Measurements from ENCODE around the gene CD69.

DNA sequence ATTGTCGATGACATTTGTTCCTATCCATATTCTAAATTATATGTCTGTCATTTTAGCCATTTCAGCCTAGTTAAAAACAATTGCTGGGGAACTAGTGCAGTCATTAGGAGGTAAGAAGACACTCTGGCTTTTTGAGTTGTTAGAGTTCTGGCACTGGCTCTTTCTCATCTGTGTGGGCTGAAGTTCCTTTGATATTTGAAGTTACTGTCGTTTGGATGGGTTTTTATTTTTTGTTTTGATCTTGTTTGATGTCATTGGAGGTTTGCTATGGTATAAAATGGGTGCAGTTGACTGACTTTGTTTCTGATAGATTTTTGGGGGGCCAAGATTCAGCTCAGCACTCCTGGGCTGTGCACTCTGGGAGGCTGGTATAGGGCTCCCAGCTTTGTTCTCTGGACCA, 20.7 kb upstream of the CD69 start:
- TF ChIP-seq, protein P1, sequence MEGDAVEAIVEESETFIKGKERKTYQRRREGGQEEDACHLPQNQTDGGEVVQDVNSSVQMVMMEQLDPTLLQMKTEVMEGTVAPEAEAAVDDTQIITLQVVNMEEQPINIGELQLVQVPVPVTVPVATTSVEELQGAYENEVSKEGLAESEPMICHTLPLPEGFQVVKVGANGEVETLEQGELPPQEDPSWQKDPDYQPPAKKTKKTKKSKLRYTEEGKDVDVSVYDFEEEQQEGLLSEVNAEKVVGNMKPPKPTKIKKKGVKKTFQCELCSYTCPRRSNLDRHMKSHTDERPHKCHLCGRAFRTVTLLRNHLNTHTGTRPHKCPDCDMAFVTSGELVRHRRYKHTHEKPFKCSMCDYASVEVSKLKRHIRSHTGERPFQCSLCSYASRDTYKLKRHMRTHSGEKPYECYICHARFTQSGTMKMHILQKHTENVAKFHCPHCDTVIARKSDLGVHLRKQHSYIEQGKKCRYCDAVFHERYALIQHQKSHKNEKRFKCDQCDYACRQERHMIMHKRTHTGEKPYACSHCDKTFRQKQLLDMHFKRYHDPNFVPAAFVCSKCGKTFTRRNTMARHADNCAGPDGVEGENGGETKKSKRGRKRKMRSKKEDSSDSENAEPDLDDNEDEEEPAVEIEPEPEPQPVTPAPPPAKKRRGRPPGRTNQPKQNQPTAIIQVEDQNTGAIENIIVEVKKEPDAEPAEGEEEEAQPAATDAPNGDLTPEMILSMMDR (IDR thresholded peaks at IDR 0.05; ENCODE audit: low read depth, low read length, missing input control) = no peak
- TF ChIP-seq, protein P2, sequence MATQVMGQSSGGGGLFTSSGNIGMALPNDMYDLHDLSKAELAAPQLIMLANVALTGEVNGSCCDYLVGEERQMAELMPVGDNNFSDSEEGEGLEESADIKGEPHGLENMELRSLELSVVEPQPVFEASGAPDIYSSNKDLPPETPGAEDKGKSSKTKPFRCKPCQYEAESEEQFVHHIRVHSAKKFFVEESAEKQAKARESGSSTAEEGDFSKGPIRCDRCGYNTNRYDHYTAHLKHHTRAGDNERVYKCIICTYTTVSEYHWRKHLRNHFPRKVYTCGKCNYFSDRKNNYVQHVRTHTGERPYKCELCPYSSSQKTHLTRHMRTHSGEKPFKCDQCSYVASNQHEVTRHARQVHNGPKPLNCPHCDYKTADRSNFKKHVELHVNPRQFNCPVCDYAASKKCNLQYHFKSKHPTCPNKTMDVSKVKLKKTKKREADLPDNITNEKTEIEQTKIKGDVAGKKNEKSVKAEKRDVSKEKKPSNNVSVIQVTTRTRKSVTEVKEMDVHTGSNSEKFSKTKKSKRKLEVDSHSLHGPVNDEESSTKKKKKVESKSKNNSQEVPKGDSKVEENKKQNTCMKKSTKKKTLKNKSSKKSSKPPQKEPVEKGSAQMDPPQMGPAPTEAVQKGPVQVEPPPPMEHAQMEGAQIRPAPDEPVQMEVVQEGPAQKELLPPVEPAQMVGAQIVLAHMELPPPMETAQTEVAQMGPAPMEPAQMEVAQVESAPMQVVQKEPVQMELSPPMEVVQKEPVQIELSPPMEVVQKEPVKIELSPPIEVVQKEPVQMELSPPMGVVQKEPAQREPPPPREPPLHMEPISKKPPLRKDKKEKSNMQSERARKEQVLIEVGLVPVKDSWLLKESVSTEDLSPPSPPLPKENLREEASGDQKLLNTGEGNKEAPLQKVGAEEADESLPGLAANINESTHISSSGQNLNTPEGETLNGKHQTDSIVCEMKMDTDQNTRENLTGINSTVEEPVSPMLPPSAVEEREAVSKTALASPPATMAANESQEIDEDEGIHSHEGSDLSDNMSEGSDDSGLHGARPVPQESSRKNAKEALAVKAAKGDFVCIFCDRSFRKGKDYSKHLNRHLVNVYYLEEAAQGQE (IDR thresholded peaks at IDR 0.05) = no peak
- no peak for TF ChIP-seq GABPA (IDR thresholded peaks at IDR 0.05 in 1 of 2, conservative IDR thresholded peaks at IDR 0.05 in 1 of 2)
- no peak for TF ChIP-seq EGR1 (IDR thresholded peaks at IDR 0.05; ENCODE audit: low read depth in 2 of 2)
- TF ChIP-seq SP1 (IDR thresholded peaks at IDR 0.05) = no peak
